Stomach (tissue), 9 donors: ENCODE results near the gene EFL1. TPM values are rescaled to one million over a fixed set of nuclear protein-coding genes. Genes with fewer than 3 reads are reported as not detected.

Experiments
- DNase-seq, 2 donors: peaks; one replicate each; pipeline versions ENCODE4 v3.0.0 to v3.0.0-alpha.2; 2013 to 2019
- H3K27ac ChIP-seq, 5 donors: fragments of 200-600 bp in 4 of 5; sonication (generic) in 4 of 5; one replicate each; pipeline ENCODE4 v1.5.1; 2013 to 2019; ENCODE audit warnings: mild to moderate bottlenecking in 1 of 5, moderate library complexity in 1 of 5
- H3K27me3 ChIP-seq, 3 donors: fragments of 200-600 bp; sonication (generic); one replicate each; pipeline ENCODE4 v1.5.1; 2017 to 2019; ENCODE audit warnings: mixed run types in 1 of 3
- H3K36me3 ChIP-seq, 4 donors: fragments of 200-600 bp; sonication (generic); 1 replicate in 3 of 4; 2 replicates in 1 of 4; pipeline ENCODE4 v1.5.1; 2016 to 2019
- H3K4me1 ChIP-seq, 4 donors: fragments of 200-600 bp; sonication (generic); one replicate each; pipeline ENCODE4 v1.5.1; 2016 to 2019
- H3K4me3 ChIP-seq, 4 donors: fragments of 200-600 bp; sonication (generic) in 3 of 4; one replicate each; pipeline ENCODE4 v1.5.1; 2016 to 2019; ENCODE audit warnings: mild to moderate bottlenecking in 1 of 4
- H3K9me3 ChIP-seq, 4 donors: fragments of 200-600 bp; sonication (generic); one replicate each; pipeline ENCODE4 v1.5.1; 2016 to 2019
- EP300 ChIP-seq: sonication (generic); formaldehyde crosslinking; IDR thresholded peaks from one replicate; pipeline ENCODE4 v1.6.1; 2017; ENCODE audit warnings: antibody characterized with exemption
- POLR2A ChIP-seq, 4 donors: fragments of 450-650 bp; IDR thresholded peaks; one replicate each; pipeline ENCODE4 v1.6.1; 2016; ENCODE audit warnings: antibody characterized with exemption in 4 of 4, control low read depth in 2 of 4, mild to moderate bottlenecking in 1 of 4, moderate library complexity in 1 of 4
- POLR2AphosphoS5 ChIP-seq, 3 donors: sonication (generic); formaldehyde crosslinking; IDR thresholded peaks; one replicate each; pipeline ENCODE4 v1.6.1; 2016; ENCODE audit warnings: antibody characterized with exemption in 3 of 3
- WGBS, 5 donors: extraction: QIAGEN DNeasy Blood & Tissue Kit in 3 of 5; methylation state at CpG; one replicate each; pipeline versions ENCODE4 v1.1.5 to v1.1.7; 2013 to 2018; 5-methylcytosine and 5-hydroxymethylcytosine counted together
- intact Hi-C: fragments of 100-400 bp; cut with DNase I; formaldehyde crosslinking; loops from one replicate; pipeline ENCODE4 v1.15.1; 2023; ENCODE audit warnings: low total_unique reads
- polyA plus RNA-seq, 3 donors: library from polyadenylated mRNA; stranded (reverse); fragments of 200-250 nt; gene quantifications; one replicate each; pipeline ENCODE4 v1.2.3, GENCODE V29; 2013
- total RNA-seq, 5 donors: library from RNA; depleted of rRNA; stranded (reverse); fragments of >200 nt; gene quantifications; one replicate each; pipeline versions ENCODE4 v1.1.0 to v1.2.3, GENCODE V29; 2014 to 2016
- TF ChIP-seq, protein P1 (sequence below), 7 experiments: fragments of 450-650 bp in 4 of 7; fragments of 200-600 bp in 3 of 7; sonication (generic) in 3 of 7; IDR thresholded peaks; one replicate each; pipeline ENCODE4 v1.5.1; 2016 to 2019; ENCODE audit warnings: antibody characterized with exemption in 7 of 7, control low read depth in 2 of 7, mild to moderate bottlenecking in 1 of 7
- donor health status: healthy with polysubstance abuse.
- donor health status: Bipolar disorder and iron deficiency.
- donor health status: healthy.

The EFL1 gene
- total and polyA plus RNA-seq, 8 donors, result 4.6 to 19.8 (median 11.1) TPM

DNA sequence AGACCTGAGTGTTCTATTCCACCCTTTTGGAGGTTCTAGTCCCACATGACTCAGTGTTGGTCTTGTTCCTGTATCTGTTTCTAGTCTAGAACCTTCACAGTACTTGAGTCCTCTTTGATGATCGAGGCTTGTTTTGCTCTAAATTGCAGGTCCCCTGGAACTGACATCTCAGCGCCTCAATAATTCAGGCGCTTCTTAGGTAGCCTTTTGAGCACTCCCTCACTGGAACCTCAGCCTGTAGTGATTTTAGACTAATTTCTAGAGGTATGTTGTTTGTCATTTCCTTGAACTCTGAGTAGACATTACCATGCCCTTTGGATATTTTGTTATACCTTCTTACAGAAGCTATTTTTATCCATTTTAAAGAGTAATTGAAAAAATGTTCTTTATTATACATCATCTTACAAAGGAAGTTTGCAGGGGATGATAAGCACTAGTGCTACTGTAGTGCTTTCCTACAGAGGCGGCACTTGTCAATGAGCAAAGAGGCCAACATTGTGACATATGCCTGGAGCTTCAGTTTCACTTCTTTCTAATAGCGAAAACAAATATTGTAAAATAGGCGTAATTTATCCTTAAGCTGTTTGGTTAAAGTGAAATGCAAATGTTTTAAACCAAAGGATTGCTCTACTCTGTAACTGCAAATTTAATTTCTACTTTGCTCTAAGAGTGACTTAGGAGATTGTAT lies 75.7 kb downstream of the EFL1 start:
- H3K27ac ChIP-seq, result no peak overlapping the region
- H3K36me3 ChIP-seq, result peaks cover 0 to 3% (median 0%) of the 10 kb centered on the region in 4 donors
- TF ChIP-seq POLR2AphosphoS5 (IDR thresholded peaks at IDR 0.05) (no peak), POLR2A (IDR thresholded peaks at IDR 0.05) (no peak), EP300 (no peak)
- TF ChIP-seq, protein P1, sequence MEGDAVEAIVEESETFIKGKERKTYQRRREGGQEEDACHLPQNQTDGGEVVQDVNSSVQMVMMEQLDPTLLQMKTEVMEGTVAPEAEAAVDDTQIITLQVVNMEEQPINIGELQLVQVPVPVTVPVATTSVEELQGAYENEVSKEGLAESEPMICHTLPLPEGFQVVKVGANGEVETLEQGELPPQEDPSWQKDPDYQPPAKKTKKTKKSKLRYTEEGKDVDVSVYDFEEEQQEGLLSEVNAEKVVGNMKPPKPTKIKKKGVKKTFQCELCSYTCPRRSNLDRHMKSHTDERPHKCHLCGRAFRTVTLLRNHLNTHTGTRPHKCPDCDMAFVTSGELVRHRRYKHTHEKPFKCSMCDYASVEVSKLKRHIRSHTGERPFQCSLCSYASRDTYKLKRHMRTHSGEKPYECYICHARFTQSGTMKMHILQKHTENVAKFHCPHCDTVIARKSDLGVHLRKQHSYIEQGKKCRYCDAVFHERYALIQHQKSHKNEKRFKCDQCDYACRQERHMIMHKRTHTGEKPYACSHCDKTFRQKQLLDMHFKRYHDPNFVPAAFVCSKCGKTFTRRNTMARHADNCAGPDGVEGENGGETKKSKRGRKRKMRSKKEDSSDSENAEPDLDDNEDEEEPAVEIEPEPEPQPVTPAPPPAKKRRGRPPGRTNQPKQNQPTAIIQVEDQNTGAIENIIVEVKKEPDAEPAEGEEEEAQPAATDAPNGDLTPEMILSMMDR (IDR thresholded peaks at IDR 0.05), result no peak
- H3K9me3 ChIP-seq, result no peaks in the 10 kb centered on the region
- H3K4me3 ChIP-seq, result no peak overlapping the region
- intact Hi-C loops, result no loop called here
- H3K27me3 ChIP-seq, result no peaks in the 10 kb centered on the region
- H3K4me1 ChIP-seq, result peaks cover 0 to 18% (median 11%) of the 10 kb centered on the region in 4 donors
- no peak for DNase-seq
- 84 to 96% (median 92%) methylated on average over 6 of the region's 6 CpGs for WGBS, 5 donors

DNA sequence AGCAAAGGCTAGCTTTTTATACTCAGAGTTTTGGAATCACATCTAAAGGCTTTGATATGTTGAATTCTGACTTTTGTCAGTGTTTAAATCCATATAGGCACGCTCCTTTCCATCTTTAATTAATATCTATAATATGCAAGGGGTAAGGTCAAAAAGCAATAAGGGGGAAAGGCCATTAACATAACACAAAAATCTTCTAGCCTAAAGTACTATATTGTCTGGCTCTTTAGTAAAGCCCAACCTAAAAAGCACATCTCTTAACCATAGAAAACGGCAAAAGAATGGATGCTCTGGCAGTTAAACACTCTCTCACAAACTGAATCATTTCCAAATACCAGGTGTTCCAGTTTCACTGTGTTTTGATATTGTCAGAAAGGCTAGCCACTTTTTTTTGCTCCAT lies 76.4 kb downstream of the EFL1 start:
- intact Hi-C loops, result no loop called here
- peaks cover 0 to 5% (median 0%) of the 10 kb centered on the region in 4 donors for H3K36me3 ChIP-seq
- no peak for DNase-seq
- no peak for TF ChIP-seq POLR2A (IDR thresholded peaks at IDR 0.05)
- TF ChIP-seq EP300, result no peak
- no peak for TF ChIP-seq POLR2AphosphoS5 (IDR thresholded peaks at IDR 0.05)
- TF ChIP-seq, protein P1 (IDR thresholded peaks at IDR 0.05), result no peak
- no peaks in the 10 kb centered on the region for H3K9me3 ChIP-seq
- WGBS, 5 donors, result 94 to 99% (median 95%) methylated on average over 2 of the region's 2 CpGs
- H3K4me3 ChIP-seq, result no peak overlapping the region
- H3K27me3 ChIP-seq, result no peaks in the 10 kb centered on the region
- peaks cover 0 to 18% (median 11%) of the 10 kb centered on the region in 4 donors for H3K4me1 ChIP-seq
- H3K27ac ChIP-seq, result no peak overlapping the region

DNA sequence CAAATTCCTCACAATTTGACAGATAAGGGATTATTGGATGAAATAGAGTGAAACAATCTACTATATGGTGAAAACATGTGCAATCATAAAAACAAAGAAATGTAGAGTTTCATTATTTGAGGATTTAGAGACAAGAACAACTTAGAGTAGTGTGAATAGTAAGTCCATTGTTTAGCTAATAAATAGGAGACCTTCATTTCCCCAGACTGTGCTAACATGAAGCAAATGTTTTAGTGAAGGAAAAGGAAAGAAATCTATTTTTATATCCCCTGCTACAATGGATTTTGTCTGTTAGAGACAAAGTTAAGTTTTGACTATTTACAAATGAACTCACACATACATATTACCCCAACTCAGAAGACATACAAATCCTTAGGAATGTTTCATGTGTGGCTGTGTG lies 77.8 kb downstream of the EFL1 start:
- TF ChIP-seq, protein P1 (IDR thresholded peaks at IDR 0.05), result no peak
- no peak for TF ChIP-seq POLR2A (IDR thresholded peaks at IDR 0.05)
- no peak for TF ChIP-seq EP300
- TF ChIP-seq POLR2AphosphoS5 (IDR thresholded peaks at IDR 0.05), result no peak
- Histone ChIP-seq H3K36me3 (peaks cover 0 to 5% (median 0%) of the 10 kb centered on the region in 4 donors), H3K27ac (no peak overlapping the region), H3K4me3 (no peak overlapping the region), H3K4me1 (peaks cover 0 to 18% (median 11%) of the 10 kb centered on the region in 4 donors), H3K9me3 (no peaks in the 10 kb centered on the region), H3K27me3 (no peaks in the 10 kb centered on the region)
- intact Hi-C loops, result no loop called here
- DNase-seq, result no peak

DNA sequence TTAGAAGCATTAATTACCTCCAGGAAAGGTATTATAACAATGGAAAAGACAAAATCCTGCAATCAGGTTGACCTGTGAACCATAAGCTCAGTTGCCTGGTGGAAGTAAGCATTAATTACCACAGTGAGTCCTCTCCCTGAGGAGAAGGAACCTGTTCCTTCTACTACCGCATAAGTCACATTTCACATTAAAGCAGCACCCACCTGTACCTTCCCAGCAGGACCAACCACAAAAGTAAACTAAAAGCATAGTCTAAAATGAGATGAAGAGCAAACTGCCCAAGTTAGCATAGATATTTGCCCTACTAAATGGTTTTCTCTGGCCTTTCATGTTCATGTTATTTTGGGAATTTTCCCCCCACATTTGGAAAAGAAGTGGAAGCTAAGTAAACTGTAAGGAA lies 78.2 kb downstream of the EFL1 start:
- WGBS, 5 donors, result 44 to 64% (median 57%) methylated on average over 1 of the region's 1 CpG
- TF ChIP-seq, protein P1 (IDR thresholded peaks at IDR 0.05), result no peak
- TF ChIP-seq POLR2AphosphoS5 (IDR thresholded peaks at IDR 0.05), result no peak
- TF ChIP-seq EP300, result no peak
- H3K36me3 ChIP-seq, result peaks cover 0 to 5% (median 0%) of the 10 kb centered on the region in 4 donors
- no peak overlapping the region for H3K4me3 ChIP-seq
- no peaks in the 10 kb centered on the region for H3K27me3 ChIP-seq
- H3K27ac ChIP-seq, result no peak overlapping the region
- no peak for DNase-seq
- H3K9me3 ChIP-seq, result no peaks in the 10 kb centered on the region
- intact Hi-C loops, result no loop called here
- peaks cover 0 to 18% (median 11%) of the 10 kb centered on the region in 4 donors for H3K4me1 ChIP-seq
